IMR-90 (cell line): ENCODE data around the gene ORC4.

Experiments used
- BHLHE40 ChIP-seq: fragments of 150-350 bp; IDR thresholded peaks from 2 replicates; pipeline ENCODE4 v1.6.1; 2016; ENCODE audit warnings: mild to moderate bottlenecking, low read depth, low read length
- CEBPB ChIP-seq: IDR thresholded peaks from 2 replicates; pipeline ENCODE4 v1.6.1; 2012; ENCODE audit warnings: low read depth, low read length, improper control_type of control experiment
- FOS ChIP-seq: fragments of 150-350 bp; IDR thresholded peaks from 2 replicates; pipeline ENCODE4 v1.6.1; 2016; ENCODE audit warnings: low read depth, low read length
- MAFK ChIP-seq: IDR thresholded peaks from 2 replicates; pipeline ENCODE4 v1.6.1; 2012; ENCODE audit warnings: low read depth, low read length, improper control_type of control experiment
- NFE2L2 ChIP-seq: fragments of 150-350 bp; IDR thresholded peaks from 2 replicates; pipeline ENCODE4 v1.6.1; 2016; ENCODE audit warnings: low read depth, mild to moderate bottlenecking, low read length
- POLR2A ChIP-seq: IDR thresholded peaks from 2 replicates; pipeline ENCODE4 v1.6.1; 2012; ENCODE audit warnings: mild to moderate bottlenecking, low read depth, low read length
- RAD21 ChIP-seq: IDR thresholded peaks from 2 replicates; pipeline ENCODE4 v1.6.1; 2012; ENCODE audit warnings: low read length, improper control_type of control experiment
- RCOR1 ChIP-seq: IDR thresholded peaks from 2 replicates; pipeline ENCODE4 v1.6.1; 2012; ENCODE audit warnings: mild to moderate bottlenecking, low read length, improper control_type of control experiment; ENCODE audit not compliant: insufficient replicate concordance
- RFX5 ChIP-seq: IDR thresholded peaks from 2 replicates; pipeline ENCODE4 v1.8.0; 2012; ENCODE audit warnings: low read depth, mild to moderate bottlenecking, low read length, moderate library complexity
- SMC3 ChIP-seq: fragments of 150-350 bp; IDR thresholded peaks from 2 replicates; pipeline ENCODE4 v1.6.1; 2016; ENCODE audit warnings: low read depth, mild to moderate bottlenecking, antibody characterized with exemption, low read length, moderate library complexity
- TF ChIP-seq, protein P1 (sequence below): conservative IDR thresholded peaks from 2 replicates; pipeline ENCODE4 v1.5.1; 2012; ENCODE audit warnings: mild to moderate bottlenecking, low read depth, low read length, improper control_type of control experiment

DNA sequence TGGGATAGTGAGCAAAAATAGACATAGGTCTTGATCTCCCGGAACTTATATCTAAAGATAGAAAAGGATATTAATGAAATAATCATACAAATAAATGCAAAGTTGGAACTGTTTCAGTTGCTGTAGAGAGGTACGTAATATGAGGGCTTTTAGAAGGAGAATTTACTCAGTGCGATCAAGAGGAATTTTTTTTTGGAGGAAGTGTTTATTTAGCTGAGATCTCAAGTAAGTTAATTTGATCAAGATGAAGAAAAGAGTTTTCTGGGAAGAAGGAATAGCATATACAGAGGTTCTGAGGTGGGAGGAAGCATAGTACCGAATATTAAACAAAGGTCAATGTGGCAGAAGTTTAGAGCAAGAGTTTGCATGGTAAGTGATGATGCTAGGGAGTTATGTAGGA is 11.7 kb upstream of the ORC4 start:
- TF ChIP-seq, protein P1, sequence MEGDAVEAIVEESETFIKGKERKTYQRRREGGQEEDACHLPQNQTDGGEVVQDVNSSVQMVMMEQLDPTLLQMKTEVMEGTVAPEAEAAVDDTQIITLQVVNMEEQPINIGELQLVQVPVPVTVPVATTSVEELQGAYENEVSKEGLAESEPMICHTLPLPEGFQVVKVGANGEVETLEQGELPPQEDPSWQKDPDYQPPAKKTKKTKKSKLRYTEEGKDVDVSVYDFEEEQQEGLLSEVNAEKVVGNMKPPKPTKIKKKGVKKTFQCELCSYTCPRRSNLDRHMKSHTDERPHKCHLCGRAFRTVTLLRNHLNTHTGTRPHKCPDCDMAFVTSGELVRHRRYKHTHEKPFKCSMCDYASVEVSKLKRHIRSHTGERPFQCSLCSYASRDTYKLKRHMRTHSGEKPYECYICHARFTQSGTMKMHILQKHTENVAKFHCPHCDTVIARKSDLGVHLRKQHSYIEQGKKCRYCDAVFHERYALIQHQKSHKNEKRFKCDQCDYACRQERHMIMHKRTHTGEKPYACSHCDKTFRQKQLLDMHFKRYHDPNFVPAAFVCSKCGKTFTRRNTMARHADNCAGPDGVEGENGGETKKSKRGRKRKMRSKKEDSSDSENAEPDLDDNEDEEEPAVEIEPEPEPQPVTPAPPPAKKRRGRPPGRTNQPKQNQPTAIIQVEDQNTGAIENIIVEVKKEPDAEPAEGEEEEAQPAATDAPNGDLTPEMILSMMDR: no peak
- TF ChIP-seq NFE2L2: no peak
- TF ChIP-seq RAD21: no peak
- no peak for TF ChIP-seq SMC3
- no peak for TF ChIP-seq POLR2A
- TF ChIP-seq MAFK: no peak
- TF ChIP-seq RFX5: no peak
- TF ChIP-seq BHLHE40: no peak
- no peak for TF ChIP-seq RCOR1
- no peak for TF ChIP-seq FOS
- no peak for TF ChIP-seq CEBPB
